ENCODE measurements around the gene DHH.
"Not testable (repeated sequence)": the region's sequence is repeated elsewhere in the genome, so short reads cannot be mapped to it uniquely, and the experiment has no call there.

The DHH gene

DNA sequence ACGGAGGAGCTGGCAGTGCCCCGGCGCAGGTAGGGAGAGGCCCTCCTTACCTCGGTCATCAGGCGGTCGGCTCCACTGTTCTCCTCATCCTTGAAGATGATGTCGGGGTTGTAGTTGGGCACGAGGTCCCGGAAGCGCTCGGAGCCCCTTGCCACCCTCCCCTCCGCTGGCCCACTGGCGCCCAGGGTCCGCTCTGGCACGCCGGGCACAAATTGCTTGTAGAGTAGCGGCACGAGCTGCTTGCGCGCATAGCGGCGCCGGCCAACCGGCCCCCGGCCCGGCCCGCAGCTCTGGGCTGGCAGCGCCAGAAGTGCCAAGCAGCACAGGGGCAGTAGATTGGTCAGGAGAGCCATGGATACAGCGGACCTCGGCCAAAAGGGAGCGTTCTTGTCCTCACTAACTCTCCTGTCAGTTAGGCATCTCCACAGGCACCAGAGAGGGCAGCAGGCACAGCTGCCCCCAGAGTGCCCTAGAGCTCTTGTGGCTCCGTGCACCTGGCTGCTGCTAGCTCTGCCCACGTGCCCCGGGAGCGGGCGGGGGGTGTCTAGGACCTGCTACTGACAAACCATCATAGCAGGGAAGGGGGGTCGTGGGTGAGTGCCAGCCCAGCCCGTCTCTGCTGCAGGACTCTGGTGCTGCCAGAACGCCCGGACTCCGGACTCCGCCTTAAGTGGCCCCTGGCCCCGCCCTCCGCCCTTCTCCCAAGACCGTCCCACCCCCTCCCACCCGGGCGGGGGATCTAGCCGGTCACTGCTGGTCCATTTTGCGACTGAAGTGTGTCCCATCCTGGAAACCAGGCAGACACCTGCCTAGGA is at the start of gene DHH:
Gene DHH (minus strand): TSS at position 642 of the 815 bp plus-strand sequence. CDS start 289 bp downstream, at position 353.
- DNase-seq (ENCODE audit: low spot score), result no peak

DNA sequence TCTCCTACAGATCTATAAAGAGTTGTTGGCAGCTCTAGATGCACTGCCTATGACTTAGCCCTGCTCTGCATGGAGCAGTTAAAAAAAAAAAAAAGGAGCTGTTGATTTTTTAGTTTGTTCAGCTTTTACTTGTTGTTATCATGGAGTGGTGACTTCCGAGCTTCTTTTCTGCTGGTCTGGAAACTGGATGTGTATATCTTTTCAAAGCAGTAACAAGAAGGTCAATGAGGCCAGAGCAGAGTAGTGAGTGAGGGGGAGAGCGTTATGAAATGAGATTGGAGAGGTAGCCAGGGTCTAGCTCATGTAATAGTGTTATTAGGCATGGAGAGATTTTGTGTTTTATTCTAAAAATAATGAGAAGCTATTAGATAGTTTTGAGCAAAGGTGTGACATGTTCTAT is 49.8 kb upstream of the DHH start:
- no peak for DNase-seq (ENCODE audit: low spot score)

DNA sequence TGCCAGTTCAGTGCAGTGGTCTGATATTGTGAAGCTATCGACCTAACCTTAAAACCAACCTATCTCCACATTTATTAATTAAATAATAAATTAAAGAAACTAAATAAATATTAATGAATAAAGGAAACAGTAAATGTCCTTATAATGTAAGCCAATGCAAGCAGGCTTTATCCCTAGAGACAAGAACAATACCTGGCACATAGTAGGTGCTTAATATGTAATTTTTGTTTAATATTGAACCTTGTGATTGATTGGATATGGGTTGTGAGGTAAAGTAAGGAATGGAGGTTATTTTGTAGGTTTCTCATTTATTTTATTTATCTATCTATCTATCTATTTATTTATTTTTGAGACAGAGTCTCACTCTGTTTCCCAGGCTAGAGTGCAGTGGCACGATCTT is 44.4 kb upstream of the DHH start:
- no peak for DNase-seq (ENCODE audit: low spot score)

DNA sequence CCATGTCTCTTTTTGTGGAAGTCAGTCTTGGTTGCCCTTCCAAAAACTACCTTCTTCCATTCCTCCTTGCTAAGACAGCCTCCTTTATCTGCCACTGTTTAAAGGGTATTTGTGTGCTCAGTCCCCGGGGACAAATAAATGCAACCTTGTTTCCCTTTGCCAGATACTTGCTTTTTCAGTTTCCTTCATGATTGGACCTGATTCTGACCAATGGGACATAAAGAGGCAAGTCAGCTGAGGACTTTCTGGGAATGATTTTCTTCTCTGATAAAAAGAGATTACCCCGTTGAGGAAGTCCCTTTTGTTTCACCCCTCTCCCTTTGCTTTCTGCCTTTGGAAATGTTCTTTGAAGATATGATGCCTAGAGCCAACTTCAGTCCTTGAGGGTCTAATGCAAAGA is 44.0 kb upstream of the DHH start:
- no peak for DNase-seq (ENCODE audit: low spot score)

DNA sequence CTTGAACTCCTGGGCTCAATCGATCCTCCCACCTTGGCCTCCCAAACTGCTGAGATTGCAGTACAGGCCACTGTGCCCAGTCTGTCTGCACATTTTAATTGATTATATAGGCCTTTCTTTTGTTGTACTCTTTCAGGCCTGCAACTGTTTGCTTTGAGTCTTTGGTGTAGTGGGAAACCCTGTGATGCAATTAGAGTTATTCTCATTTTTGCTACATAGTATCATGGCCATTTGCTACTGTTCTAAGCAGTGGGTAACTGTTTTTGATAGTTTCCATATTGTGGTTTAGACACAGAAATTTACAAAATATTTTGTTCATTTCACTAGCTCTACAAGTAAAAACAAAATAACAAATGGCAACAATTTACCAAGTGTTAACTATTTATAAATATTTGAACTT is 42.9 kb upstream of the DHH start:
- DNase-seq (ENCODE audit: low spot score), result no peak

DNA sequence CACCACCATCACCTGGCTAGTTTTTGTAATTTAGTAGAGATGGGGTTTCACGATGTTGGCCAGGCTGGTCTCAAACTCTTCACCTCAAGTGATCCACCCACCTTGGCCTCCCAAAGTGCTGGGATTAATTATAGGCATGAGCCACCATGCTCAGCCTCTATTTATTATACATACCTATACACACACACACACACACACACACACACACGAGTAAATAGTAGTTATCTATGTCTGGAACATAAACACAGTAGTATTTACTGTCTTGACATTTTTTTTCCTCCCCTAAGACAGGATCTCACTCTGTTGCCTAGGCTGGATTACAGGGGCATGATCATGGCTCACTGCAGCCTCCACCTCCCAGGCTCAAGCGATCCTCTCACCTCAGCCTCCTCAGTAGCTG is 42.4 kb upstream of the DHH start:
- DNase-seq (ENCODE audit: low spot score), result not testable (repeated sequence)

DNA sequence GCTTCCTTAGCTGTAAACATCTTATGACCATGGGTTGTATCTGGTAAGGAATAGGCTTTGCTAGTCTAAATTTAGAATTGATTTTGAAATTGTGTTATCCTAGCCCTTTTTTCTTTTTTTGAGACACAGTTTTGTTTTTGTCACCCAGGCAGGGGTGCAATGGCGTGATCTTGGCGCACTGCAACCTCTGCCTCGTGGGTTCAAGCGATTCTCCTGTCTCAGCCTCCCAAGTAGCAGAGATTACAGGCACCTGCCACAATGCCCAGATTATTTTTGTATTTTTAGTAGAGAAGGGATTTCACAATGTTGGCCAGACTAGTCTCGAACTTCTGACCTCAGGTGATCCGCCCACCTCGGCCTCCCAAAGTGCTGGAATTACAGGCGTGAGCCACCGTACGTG is 39.0 kb upstream of the DHH start:
- no peak for DNase-seq (ENCODE audit: low spot score)

DNA sequence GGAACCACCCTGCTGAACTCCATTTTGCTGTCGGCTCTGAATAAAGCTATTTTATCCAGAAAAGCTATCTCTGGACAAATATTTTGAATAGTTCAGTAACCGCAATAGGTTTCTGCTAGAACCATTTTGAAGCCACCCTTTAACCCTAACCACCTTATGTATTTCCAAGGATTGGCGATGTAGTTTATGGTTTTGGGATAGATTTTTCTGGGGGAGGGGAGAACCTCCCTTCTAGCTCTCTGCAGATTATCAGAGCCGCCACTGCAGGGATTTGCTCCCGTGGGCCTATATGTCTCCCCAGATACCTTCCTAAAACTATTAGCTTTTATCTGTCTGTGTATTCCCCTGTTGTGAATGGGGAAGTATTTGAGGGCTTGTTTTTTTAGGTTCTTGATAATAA is 38.4 kb upstream of the DHH start:
- DNase-seq (ENCODE audit: low spot score), result no peak

DNA sequence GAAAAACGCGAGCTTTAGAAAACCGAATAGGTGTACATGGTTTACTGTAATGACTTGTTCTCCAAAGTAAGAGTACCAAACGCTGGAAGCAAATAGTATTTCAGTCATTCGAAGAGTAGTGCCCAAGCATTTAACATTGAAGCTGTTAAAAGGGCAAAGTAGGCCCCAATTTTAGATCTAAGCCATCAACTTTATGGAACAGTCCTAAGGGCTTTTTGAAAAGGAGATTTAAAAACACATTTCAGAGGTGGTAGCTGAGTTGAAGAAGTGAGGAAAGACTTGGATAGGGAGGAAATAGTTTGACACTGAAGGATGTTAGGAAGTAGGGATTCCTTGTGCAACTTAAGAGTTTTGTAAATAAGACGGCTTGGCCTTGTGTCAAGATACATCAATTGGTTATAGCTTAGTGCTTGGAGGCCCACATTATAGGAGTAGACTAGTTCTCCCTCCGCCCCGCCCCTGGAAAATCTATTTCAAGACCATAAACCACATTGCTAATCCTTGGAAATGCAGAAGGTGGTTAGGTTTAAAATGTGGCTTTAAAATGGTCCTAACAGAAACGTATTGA is 37.4 kb upstream of the DHH start:
- DNase-seq (ENCODE audit: low spot score), result no peak

DNA sequence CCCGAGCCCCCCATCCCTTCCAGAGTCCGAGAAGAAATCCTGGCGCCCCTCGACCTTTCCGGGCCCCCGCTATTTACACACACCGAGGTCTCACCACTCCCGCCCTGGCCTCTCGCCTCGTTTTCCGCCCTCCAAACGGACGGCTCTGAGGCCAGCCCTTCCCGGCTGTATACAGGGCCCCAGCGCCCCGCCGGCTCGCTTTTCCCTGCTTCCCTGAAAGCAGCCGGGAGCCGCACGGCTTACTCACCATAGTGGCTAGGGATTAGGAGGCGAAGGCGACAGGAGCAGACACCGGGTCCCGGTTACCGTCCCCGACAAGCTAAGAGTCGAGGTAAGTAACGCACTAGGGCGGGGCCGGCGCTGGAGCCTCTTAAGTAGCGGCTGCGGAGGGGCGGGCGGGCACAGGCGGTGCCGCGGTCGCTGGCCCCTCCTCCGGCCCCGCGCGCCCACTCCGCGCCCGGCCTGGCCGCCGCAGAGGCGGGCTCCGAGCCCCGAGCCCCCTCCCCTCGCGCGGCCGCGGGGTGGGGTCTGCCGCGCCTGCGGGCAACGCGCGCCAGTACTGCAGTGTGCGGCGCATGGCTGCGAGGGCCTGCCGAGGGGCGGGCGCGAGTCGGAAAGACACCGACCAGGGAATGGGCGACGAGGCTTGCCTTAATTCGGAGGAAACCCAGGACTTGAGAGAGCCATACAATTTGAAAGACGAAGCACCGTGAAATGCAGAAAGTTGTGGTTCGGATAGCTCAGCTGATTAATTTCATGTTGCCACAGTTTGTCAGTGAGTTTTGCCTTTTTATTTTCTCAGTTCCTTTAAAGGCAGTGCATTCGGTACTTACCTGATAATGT is 36.7 kb upstream of the DHH start, which contains the start of gene TUBA1B:
Gene TUBA1B (minus strand): TSS at position 345 of the 843 bp plus-strand sequence. CDS start 95 bp downstream, at position 250.
- DNase-seq (ENCODE audit: low spot score), result peak; percentile 92

DNA sequence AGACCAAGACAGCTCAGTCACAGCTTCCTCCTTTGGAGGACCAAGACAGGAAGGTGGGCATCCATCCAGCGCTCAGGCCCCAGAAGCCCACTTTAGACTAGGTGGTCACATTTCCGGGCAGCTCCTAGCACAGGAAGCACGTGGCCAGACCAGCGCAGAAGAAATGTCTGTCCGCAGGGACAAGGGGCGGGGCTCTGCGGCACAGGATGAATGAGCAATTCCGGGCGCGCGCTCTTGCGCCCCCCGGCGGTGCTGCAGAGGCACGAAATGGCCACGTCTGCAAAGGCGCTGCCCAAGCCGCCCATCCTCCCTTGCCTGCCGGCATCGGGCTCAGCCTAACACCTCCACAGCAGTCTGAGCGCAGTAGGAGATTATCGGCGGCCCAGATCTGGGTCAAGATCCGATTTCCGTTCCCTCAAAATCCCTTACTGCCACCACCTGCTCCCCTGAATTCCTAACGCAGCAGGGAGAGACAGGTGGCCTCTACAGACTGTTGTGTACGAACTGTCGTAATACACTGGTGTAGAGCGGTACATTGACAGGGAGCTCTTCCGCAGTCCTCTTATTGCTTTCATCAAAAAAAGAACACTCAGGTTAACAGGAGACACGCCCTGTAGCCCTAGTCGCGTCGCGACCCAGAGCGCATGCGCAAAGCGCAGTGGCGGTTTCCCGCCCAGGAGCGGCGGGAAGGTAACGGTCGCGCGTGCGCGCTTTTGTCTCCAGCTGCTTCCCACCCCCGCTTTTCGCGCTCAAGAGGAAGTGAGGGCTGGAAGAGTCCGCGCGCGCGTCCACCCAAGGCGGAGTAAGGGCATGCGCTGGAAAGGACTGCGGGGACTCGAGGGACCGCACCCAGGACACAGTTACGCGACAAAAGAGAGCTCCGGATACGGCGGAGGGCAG is 35.8 kb upstream of the DHH start:
- DNase-seq (ENCODE audit: low spot score), result peak; percentile 93

DNA sequence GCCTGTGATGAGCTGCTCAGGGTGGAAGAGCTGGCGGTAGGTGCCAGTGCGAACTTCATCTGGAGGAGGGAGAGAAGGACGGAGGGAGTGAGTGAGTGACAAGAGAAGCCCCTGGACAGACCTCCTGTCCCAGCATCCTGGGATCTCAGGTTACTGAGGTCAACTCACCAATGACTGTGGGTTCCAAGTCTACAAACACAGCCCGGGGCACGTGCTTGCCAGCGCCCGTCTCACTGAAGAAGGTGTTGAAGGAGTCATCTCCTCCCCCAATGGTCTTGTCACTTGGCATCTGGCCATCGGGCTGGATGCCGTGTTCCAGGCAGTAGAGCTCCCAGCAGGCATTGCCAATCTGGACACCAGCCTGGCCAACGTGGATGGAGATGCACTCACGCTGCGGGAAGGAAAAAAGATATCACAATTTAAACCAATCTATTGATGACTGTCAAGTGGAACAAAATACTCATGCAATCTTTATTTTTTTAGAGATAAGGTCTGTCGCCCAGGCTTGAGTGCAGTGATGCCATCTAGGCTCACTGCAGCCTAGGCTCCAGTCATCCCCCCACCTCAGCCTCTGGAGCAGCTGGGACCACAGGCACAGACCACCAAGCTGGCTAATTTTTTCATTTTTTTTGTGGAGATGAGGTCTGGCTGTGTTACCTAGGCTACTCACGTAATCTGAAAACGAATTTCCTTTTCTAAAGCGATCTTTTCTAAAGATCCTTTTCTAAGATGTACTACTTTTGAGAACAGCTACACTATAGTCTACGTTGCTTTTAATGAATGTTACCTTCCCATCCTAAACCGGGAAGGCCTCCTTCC is 34.9 kb upstream of the DHH start:
- DNase-seq (ENCODE audit: low spot score), result no peak

DNA sequence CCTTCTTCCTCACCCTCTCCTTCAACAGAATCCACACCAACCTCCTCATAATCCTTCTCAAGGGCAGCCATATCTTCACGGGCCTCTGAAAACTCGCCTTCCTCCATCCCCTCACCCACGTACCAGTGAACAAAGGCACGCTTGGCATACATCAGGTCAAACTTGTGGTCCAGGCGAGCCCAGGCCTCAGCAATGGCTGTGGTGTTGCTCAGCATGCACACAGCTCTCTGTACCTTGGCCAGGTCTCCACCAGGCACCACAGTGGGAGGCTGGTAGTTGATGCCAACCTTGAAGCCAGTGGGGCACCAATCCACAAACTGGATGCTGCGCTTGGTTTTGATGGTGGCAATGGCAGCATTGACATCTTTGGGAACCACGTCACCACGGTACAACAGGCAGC is 33.4 kb upstream of the DHH start:
- DNase-seq (ENCODE audit: low spot score), result not testable (repeated sequence)

DNA sequence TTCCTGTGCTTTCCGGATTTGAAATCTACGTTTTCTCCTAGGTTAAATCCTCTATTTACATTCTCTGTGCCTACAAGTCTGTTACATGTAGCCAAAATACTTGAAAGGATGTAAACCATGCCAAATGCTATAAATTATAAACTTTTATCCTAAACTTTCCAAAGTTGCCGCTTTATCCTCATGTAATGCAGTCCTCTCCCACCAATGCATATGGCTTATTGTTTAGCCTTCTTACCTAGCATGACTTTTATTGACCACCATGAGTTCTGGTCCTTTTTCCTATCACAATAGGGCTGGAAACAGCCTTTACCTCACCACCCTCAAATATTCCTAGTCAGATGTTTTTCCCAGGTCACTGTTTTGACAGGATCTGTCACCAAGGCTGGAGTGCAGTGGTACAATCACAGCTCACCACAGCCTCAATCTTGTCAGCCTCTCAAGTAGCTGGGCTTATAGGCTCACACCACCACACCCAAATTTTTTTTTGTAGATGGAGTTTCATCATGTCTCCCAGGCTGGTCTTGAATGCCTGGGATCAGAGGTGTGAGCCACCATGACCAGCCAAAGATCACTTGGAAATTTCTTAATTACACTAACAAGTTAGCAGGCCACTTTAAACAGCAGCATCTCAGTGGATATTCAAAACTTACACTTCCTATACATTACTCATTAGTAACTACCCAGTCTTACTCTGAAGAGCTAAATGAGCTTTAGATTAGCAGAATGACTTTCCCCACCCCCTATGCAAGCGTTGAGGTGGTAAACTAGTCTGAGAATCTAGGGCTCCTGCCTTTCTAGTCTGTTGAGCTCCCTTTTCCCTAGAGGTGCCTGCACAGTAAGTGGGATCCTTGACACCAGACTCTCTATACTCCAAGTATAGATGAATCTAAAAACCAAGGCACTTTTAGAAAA is 32.5 kb upstream of the DHH start:
- peak; percentile 21 for DNase-seq (ENCODE audit: low spot score)

DNA sequence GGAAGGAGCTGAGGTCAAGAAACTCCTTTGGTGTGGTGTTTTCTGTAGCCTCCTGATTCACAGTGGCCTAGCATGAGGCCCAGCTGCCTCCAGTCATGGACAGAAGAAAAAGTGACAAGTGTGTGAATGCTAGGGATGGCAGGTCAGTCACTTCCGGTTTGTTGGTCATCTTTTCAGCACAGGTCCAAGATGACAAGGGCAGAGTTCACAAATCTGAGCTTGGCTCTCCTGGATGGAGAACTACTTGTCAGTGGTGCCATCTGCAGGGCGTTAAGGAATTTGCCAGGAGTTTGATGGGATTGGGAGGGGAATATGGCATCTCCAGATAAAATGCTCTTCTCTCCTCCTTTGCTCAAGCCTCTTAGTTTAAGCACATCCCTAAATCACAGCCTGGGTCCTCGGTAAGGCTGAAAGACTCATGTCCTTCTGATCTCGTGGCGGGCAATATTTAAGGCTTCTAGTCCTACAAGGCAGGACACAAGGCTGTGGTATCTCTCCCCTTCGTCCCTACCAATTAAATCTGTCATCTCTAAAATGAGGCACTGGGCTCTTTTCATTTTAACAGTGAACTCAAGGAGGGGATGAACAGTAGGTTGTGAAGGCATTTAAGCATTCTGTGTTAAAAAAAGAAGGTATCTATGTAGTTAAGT is 26.6 kb upstream of the DHH start:
- DNase-seq (ENCODE audit: low spot score), result peak; percentile 84

DNA sequence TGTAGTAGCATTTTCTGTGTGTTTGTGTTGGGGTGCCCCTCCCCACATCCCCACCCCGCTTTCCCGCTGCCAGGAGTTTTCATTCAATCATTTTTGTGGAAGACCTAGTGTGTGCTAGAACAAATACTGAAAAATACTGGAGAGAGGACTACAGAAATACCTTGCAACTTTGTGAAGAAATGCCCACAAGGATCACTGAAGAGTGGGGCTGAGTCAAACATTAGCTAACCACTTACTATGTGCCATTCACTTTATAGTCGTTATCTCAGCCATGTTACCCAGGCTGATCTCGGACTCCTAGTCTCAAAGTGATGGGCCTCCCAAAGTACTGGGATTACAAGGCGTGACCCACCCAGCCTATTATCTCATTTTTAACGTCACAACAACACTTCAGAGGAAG is 16.6 kb upstream of the DHH start:
- peak; percentile 33 for DNase-seq (ENCODE audit: low spot score)

DNA sequence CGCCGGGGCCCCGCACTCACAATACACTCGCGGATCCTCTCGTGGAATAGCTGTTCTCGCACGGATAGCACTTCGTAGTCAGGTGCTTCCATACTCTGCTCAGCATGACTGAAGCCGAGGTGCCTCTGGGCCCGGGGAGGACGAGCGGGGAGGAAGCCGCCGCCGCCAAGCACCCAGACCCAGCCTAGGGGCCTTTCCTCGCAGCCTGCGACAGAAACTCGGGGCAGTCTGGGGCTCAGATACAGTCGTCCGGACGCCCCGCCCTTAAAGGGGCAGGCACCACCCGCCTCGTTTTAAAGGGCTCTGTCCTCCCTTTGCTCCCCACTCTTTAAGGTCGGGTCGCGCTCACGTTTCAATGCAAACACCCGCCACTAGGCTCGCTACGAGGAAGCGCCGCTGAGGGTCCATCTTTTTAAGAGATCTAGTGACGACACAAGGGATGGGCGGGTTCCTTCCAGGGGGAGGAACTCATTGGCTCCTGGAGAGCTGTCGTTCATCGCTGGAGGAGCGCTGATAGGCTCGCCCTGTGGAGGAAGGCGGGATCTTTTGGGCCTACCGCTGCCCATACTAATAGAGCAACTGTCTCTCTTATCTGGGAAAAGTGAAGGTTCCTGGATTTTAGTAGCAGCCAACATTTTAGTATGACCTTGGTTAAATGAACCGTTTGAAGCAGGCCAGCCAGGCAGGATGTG is 16.0 kb upstream of the DHH start, which contains the start of gene LMBR1L:
Gene LMBR1L (minus strand): TSS at position 384 of the 692 bp plus-strand sequence. CDS start 292 bp downstream, at position 92.
- DNase-seq (ENCODE audit: low spot score), result peak; percentile 98

Data from kidney tubule cell (primary cell).